ENCODE data around the gene HOXD13.

The HOXD13 gene

DNA sequence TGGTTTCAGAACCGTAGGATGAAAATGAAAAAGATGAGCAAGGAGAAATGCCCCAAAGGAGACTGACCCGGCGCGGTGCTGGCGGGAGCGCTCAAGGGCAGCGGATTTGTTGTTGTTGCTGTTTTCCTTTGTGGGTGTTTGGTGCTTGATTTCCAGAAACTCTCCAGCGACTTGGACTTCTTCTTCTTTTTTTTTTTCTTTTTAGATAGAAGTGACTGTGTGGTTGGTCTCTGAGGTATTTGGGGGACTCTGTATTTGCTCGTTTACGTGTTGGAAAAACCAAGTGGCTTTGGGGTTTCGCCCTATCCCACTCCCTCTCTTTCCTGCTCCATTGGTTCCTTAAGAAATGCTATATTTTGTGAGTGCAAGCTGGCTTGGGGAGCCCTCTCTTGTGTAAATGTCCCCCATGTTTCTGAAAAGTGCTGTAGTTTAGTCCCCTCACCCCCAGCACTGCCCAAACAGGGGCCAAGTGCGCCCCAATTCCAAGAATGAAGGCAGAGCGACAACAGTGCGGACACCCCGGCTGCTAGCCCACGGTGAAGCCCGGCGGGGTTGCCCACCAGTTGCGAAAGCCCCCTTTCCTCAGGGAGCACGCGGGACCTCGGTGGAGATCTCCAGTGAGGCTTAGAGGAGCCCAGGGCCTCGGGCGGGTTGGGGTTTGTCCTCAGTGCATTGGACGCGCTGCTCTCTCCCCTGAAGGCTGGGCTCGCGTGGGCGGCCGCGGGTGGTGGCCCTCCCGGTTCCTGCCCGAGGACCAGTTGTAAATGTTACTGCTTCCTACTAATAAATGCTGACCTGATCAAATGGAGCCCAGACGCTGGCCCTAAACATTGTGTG lies 31.8 kb downstream of the HOXD13 start (continued):
- TF ChIP-seq, protein P1, sequence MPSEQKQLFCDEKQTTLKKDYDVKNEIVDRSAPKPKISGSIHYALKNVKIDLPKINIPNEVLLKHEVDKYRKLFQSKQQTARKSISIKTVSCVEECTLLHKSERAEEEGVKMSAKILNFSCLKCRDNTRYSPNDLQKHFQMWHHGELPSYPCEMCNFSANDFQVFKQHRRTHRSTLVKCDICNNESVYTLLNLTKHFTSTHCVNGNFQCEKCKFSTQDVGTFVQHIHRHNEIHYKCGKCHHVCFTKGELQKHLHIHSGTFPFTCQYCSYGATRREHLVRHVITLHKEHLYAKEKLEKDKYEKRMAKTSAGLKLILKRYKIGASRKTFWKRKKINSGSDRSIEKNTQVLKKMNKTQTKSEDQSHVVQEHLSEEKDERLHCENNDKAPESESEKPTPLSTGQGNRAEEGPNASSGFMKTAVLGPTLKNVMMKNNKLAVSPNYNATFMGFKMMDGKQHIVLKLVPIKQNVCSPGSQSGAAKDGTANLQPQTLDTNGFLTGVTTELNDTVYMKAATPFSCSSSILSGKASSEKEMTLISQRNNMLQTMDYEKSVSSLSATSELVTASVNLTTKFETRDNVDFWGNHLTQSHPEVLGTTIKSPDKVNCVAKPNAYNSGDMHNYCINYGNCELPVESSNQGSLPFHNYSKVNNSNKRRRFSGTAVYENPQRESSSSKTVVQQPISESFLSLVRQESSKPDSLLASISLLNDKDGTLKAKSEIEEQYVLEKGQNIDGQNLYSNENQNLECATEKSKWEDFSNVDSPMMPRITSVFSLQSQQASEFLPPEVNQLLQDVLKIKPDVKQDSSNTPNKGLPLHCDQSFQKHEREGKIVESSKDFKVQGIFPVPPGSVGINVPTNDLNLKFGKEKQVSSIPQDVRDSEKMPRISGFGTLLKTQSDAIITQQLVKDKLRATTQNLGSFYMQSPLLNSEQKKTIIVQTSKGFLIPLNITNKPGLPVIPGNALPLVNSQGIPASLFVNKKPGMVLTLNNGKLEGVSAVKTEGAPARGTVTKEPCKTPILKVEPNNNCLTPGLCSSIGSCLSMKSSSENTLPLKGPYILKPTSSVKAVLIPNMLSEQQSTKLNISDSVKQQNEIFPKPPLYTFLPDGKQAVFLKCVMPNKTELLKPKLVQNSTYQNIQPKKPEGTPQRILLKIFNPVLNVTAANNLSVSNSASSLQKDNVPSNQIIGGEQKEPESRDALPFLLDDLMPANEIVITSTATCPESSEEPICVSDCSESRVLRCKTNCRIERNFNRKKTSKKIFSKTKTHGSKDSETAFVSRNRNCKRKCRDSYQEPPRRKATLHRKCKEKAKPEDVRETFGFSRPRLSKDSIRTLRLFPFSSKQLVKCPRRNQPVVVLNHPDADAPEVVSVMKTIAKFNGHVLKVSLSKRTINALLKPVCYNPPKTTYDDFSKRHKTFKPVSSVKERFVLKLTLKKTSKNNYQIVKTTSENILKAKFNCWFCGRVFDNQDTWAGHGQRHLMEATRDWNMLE (tag by site-specific recombination; conservative IDR thresholded peaks at IDR 0.05; ENCODE audit: low read depth) = no peak

DNA sequence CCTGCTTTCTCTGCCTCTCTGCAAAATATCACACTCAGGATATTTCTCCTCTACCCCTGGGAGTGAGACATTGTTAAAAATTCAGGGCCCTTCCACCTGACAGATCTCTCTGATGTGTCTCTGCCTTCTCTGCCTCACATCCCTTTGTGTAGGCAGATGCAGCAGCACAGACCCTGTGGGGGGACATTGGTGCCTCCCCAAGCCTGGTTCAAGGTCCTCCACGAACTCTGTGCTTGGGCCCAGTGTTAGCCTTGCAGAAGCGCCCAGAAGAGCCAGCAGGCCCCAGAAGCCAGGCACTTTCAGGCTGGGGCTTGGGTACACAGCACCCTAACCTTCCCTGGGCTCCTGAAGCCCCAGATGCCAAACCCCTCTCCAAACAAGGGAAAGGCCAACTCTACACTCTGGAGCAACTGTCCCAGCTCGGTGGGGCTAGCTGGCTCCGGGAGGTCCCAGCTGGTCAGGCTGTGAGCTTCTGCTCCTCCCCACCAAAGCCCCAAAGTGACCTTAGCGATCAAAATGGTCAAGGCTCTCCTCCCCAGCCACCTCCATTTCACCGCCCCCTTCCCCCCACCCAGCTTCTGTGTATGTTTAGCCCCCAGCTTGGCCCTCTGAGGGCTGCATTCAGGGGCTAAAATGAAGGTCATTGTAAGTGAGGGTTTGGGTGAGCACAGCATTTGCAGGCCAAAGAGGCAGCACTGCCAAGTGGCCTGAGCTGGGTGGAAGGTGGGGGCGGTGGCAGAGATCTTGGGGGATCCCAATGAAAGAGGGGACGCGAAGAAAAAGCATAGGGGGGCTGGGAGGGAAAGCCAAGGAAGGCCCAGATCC lies 32.6 kb downstream of the HOXD13 start:
- no peak overlapping the region for H3K4me3 ChIP-seq (ENCODE audit: low read depth, low read length)
- peaks cover 0 to 49% of the 10 kb centered on the region in 2 experiments; a peak in 1 of 3 replicates for H3K36me3 ChIP-seq (ENCODE audit: control insufficient read depth in 2 of 2, insufficient read depth in 1 of 2, low read length in 2 of 2)
- no peaks in the 10 kb centered on the region; the same call in 1 of the 2 replicates for H3K4me1 ChIP-seq (ENCODE audit: control insufficient read depth, insufficient read depth, low read length)
- no peaks in the 10 kb centered on the region for H3K9me3 ChIP-seq (ENCODE audit: control insufficient read depth, insufficient read depth, low read depth, low read length)
- H3K27ac ChIP-seq (ENCODE audit: extremely low read depth, low read depth, low read length) = peak overlapping the region; percentile 22; the same call in 1 of the 2 replicates
- ChIA-PET POLR2A (interaction anchor here (0.5 to 2.1 kb wide), 4 partner anchors 17 to 844 kb away, joined by 3 to 11 read pairs (median 4); no protein-coding TSS in a partner anchor), CTCF (interaction anchor here (0.6 to 3.5 kb wide), 5 partner anchors 15 to 1210 kb away, joined by 3 to 51 read pairs (median 19); no protein-coding TSS in a partner anchor)
- TF ChIP-seq, protein P2, sequence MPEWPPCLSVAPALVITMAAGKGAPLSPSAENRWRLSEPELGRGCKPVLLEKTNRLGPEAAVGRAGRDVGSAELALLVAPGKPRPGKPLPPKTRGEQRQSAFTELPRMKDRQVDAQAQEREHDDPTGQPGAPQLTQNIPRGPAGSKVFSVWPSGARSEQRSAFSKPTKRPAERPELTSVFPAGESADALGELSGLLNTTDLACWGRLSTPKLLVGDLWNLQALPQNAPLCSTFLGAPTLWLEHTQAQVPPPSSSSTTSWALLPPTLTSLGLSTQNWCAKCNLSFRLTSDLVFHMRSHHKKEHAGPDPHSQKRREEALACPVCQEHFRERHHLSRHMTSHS (tag by site-specific recombination; IDR thresholded peaks at IDR 0.05) = no peak
- TF ChIP-seq, protein P3, sequence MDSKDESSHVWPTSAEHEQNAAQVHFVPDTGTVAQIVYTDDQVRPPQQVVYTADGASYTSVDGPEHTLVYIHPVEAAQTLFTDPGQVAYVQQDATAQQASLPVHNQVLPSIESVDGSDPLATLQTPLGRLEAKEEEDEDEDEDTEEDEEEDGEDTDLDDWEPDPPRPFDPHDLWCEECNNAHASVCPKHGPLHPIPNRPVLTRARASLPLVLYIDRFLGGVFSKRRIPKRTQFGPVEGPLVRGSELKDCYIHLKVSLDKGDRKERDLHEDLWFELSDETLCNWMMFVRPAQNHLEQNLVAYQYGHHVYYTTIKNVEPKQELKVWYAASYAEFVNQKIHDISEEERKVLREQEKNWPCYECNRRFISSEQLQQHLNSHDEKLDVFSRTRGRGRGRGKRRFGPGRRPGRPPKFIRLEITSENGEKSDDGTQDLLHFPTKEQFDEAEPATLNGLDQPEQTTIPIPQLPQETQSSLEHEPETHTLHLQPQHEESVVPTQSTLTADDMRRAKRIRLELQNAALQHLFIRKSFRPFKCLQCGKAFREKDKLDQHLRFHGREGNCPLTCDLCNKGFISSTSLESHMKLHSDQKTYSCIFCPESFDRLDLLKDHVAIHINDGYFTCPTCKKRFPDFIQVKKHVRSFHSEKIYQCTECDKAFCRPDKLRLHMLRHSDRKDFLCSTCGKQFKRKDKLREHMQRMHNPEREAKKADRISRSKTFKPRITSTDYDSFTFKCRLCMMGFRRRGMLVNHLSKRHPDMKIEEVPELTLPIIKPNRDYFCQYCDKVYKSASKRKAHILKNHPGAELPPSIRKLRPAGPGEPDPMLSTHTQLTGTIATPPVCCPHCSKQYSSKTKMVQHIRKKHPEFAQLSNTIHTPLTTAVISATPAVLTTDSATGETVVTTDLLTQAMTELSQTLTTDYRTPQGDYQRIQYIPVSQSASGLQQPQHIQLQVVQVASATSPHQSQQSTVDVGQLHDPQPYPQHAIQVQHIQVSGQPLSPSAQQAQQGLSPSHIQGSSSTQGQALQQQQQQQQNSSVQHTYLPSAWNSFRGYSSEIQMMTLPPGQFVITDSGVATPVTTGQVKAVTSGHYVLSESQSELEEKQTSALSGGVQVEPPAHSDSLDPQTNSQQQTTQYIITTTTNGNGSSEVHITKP (tag by site-specific recombination; IDR thresholded peaks at IDR 0.05) = peak; percentile 77
- TF ChIP-seq ZBTB8A (tag by site-specific recombination; IDR thresholded peaks at IDR 0.05) (0 out of 2 replicates have a peak, but pooled peaks have one; percentile 1), GLIS1 (tag by site-specific recombination; IDR thresholded peaks at IDR 0.05) (peak; percentile 69)

DNA sequence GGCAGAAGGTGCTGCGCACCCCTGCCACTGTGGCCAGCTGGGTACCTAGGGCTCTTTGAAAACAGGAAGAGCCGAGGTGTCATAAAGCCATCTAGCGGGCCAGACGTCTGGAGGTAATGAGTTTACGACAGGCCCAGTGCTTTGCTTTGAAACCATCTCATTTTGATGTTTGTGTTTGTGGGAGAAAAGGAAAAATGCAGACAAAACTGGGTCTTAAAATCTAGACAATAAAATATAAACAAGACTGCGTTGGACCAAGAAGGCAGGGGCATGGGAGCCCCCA lies 33.2 kb downstream of the HOXD13 start:
- Histone ChIP-seq H3K36me3 (ENCODE audit: control insufficient read depth in 2 of 2, insufficient read depth in 1 of 2, low read length in 2 of 2) (peaks cover 0 to 44% of the 10 kb centered on the region in 2 experiments; a peak in 1 of 3 replicates), H3K27ac (ENCODE audit: extremely low read depth, low read depth, low read length) (peak overlapping the region; percentile 22; the same call in 1 of the 2 replicates), H3K9me3 (ENCODE audit: control insufficient read depth, insufficient read depth, low read depth, low read length) (no peaks in the 10 kb centered on the region), H3K4me1 (ENCODE audit: control insufficient read depth, insufficient read depth, low read length) (no peaks in the 10 kb centered on the region; the same call in 1 of the 2 replicates), H3K4me3 (ENCODE audit: low read depth, low read length) (no peak overlapping the region)
- TF ChIP-seq, protein P4, sequence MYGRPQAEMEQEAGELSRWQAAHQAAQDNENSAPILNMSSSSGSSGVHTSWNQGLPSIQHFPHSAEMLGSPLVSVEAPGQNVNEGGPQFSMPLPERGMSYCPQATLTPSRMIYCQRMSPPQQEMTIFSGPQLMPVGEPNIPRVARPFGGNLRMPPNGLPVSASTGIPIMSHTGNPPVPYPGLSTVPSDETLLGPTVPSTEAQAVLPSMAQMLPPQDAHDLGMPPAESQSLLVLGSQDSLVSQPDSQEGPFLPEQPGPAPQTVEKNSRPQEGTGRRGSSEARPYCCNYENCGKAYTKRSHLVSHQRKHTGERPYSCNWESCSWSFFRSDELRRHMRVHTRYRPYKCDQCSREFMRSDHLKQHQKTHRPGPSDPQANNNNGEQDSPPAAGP (tag by site-specific recombination; IDR thresholded peaks at IDR 0.05) = no peak
- no peak for TF ChIP-seq GLIS1 (tag by site-specific recombination; IDR thresholded peaks at IDR 0.05)
- no peak for TF ChIP-seq SP7 (tag by site-specific recombination; IDR thresholded peaks at IDR 0.05)
- no peak for TF ChIP-seq REPIN1 (tag by site-specific recombination; IDR thresholded peaks at IDR 0.05; ENCODE audit: low read depth)
- no peak for TF ChIP-seq ZNF16 (tag by site-specific recombination; IDR thresholded peaks at IDR 0.05; ENCODE audit: low read depth)
- TF ChIP-seq ZNF623 (tag by site-specific recombination; IDR thresholded peaks at IDR 0.05) = no peak
- TF ChIP-seq ZXDB (tag by site-specific recombination; IDR thresholded peaks at IDR 0.05) = 0 out of 2 replicates have a peak, but pooled peaks have one; percentile 15
- TF ChIP-seq ZNF366 (tag by site-specific recombination; conservative IDR thresholded peaks at IDR 0.05) = 0 out of 2 replicates have a peak, but pooled peaks have one; percentile 11
- ChIA-PET CTCF (interaction anchor here (2.4 to 3.5 kb wide), 4 partner anchors 15 to 529 kb away, joined by 16 to 51 read pairs (median 22); no protein-coding TSS in a partner anchor), POLR2A (interaction anchor here (0.6 to 2.1 kb wide), 3 partner anchors 20 to 843 kb away, joined by 3 to 11 read pairs (median 3); no protein-coding TSS in a partner anchor)
